ENCODE results near the gene NADK2. TPM values are rescaled to one million over a fixed set of nuclear protein-coding genes. Genes with fewer than 3 reads are reported as not detected.

NADK2 gene
- total and polyA plus RNA-seq, 2 experiments from 2014 or later = 13.2 to 41.2 TPM

GRCh38 chr5:36272136-36272690 lies 30.5 kb upstream of the NADK2 start:
- Histone ChIP-seq H3K27ac (no peak overlapping the region), H3K4me1 (ENCODE audit: insufficient read depth) (peaks cover 14% of the 10 kb centered on the region), H3K36me3 (ENCODE audit: low read depth) (no peaks in the 10 kb centered on the region), H3K79me2 (ENCODE audit: insufficient read depth) (no peaks in the 10 kb centered on the region), H2AFZ (no peak overlapping the region), H3K27me3 (replicated peaks; ENCODE audit: insufficient read depth) (no peaks in the 10 kb centered on the region), H3K9me3 (ENCODE audit: low read depth) (no peaks in the 10 kb centered on the region), H4K20me1 (ENCODE audit: insufficient read depth) (no peaks in the 10 kb centered on the region), H3K9ac (no peak overlapping the region), H3K9me2 (ENCODE audit: insufficient read depth) (no peaks in the 10 kb centered on the region), H3K4me3 (no peak overlapping the region), H3K4me2 (ENCODE audit: unreplicated experiment) (peak overlapping the region; percentile 3), H3F3A (ENCODE audit: insufficient read depth) (no peaks in the 10 kb centered on the region)
- no peak for TF ChIP-seq EZH2phosphoT487 (IDR thresholded peaks at IDR 0.05; ENCODE audit: insufficient read depth, low read depth)
- no peak for TF ChIP-seq EZH2 (IDR thresholded peaks at IDR 0.05; ENCODE audit: insufficient read depth, poor library complexity, severe bottlenecking)
- in situ Hi-C loops (cut with MboI) = loop anchor here (25.0 kb wide), 1 partner anchor 415 kb away; no protein-coding TSS in a partner anchor
- WGBS, 2 experiments (ENCODE audit: low coverage in 1 of 2, low lambda C conversion rate in 2 of 2, missing lambda C conversion rate in 2 of 2) = 82 to 87% methylated on average over 2 of the region's 2 CpGs
- peak; percentile 45 for DNase-seq

- Histone ChIP-seq H3K4me2 (ENCODE audit: unreplicated experiment) (no peak overlapping the region), H3K9ac (no peak overlapping the region), H3K36me3 (ENCODE audit: low read depth) (no peaks in the 10 kb centered on the region), H3K4me1 (ENCODE audit: insufficient read depth) (peaks cover 14% of the 10 kb centered on the region), H2AFZ (no peak overlapping the region), H3K9me2 (ENCODE audit: insufficient read depth) (no peaks in the 10 kb centered on the region), H3K4me3 (no peak overlapping the region), H3K79me2 (ENCODE audit: insufficient read depth) (no peaks in the 10 kb centered on the region), H3K27me3 (replicated peaks; ENCODE audit: insufficient read depth) (no peaks in the 10 kb centered on the region), H3F3A (ENCODE audit: insufficient read depth) (no peaks in the 10 kb centered on the region), H4K20me1 (ENCODE audit: insufficient read depth) (no peaks in the 10 kb centered on the region), H3K9me3 (ENCODE audit: low read depth) (no peaks in the 10 kb centered on the region), H3K27ac (no peak overlapping the region)
- 94% methylated on average over 3 of the region's 3 CpGs for WGBS, 2 experiments (ENCODE audit: low coverage in 1 of 2, low lambda C conversion rate in 2 of 2, missing lambda C conversion rate in 2 of 2)
- no peak for DNase-seq
- in situ Hi-C loops (cut with MboI) = loop anchor here (25.0 kb wide), 1 partner anchor 416 kb away; no protein-coding TSS in a partner anchor
- no peak for TF ChIP-seq EZH2phosphoT487 (IDR thresholded peaks at IDR 0.05; ENCODE audit: insufficient read depth, low read depth)
- no peak for TF ChIP-seq EZH2 (IDR thresholded peaks at IDR 0.05; ENCODE audit: insufficient read depth, poor library complexity, severe bottlenecking)
Measured at GRCh38 chr5:36270876-36271575, 29.3 kb upstream of the NADK2 start.

GRCh38 chr5:36270175-36270574 lies 28.4 kb upstream of the NADK2 start:
- Histone ChIP-seq H3F3A (ENCODE audit: insufficient read depth) (no peaks in the 10 kb centered on the region), H3K36me3 (ENCODE audit: low read depth) (no peaks in the 10 kb centered on the region), H3K4me2 (ENCODE audit: unreplicated experiment) (no peak overlapping the region), H3K27ac (no peak overlapping the region), H2AFZ (no peak overlapping the region), H3K4me1 (ENCODE audit: insufficient read depth) (peaks cover 14% of the 10 kb centered on the region), H3K9ac (no peak overlapping the region), H3K27me3 (replicated peaks; ENCODE audit: insufficient read depth) (no peaks in the 10 kb centered on the region), H3K79me2 (ENCODE audit: insufficient read depth) (no peaks in the 10 kb centered on the region), H3K4me3 (no peak overlapping the region), H3K9me2 (ENCODE audit: insufficient read depth) (no peaks in the 10 kb centered on the region), H4K20me1 (ENCODE audit: insufficient read depth) (no peaks in the 10 kb centered on the region), H3K9me3 (ENCODE audit: low read depth) (no peaks in the 10 kb centered on the region)
- WGBS, 2 experiments (ENCODE audit: low coverage in 1 of 2, low lambda C conversion rate in 2 of 2, missing lambda C conversion rate in 2 of 2) = 76 to 81% methylated on average over 3 of the region's 3 CpGs
- TF ChIP-seq EZH2phosphoT487 (IDR thresholded peaks at IDR 0.05; ENCODE audit: insufficient read depth, low read depth) (no peak), EZH2 (IDR thresholded peaks at IDR 0.05; ENCODE audit: insufficient read depth, poor library complexity, severe bottlenecking) (no peak)
- in situ Hi-C loops (cut with MboI) = loop anchor here (25.0 kb wide), 1 partner anchor 417 kb away; no protein-coding TSS in a partner anchor
- DNase-seq = no peak

GRCh38 chr5:36269478-36269877 lies 27.8 kb upstream of the NADK2 start:
- DNase-seq = no peak
- H3K79me2 ChIP-seq (ENCODE audit: insufficient read depth) = no peaks in the 10 kb centered on the region
- no peaks in the 10 kb centered on the region for H3K36me3 ChIP-seq (ENCODE audit: low read depth)
- H3K9ac ChIP-seq = no peak overlapping the region
- in situ Hi-C loops (cut with MboI) = loop anchor here (25.0 kb wide), 1 partner anchor 418 kb away; no protein-coding TSS in a partner anchor
- no peak overlapping the region for H3K27ac ChIP-seq
- H3F3A ChIP-seq (ENCODE audit: insufficient read depth) = no peaks in the 10 kb centered on the region
- no peak overlapping the region for H2AFZ ChIP-seq
- TF ChIP-seq EZH2phosphoT487 (IDR thresholded peaks at IDR 0.05; ENCODE audit: insufficient read depth, low read depth) (no peak), EZH2 (IDR thresholded peaks at IDR 0.05; ENCODE audit: insufficient read depth, poor library complexity, severe bottlenecking) (no peak)
- no peak overlapping the region for H3K4me2 ChIP-seq (ENCODE audit: unreplicated experiment)
- no peaks in the 10 kb centered on the region for H3K27me3 ChIP-seq (replicated peaks; ENCODE audit: insufficient read depth)
- no peaks in the 10 kb centered on the region for H3K9me3 ChIP-seq (ENCODE audit: low read depth)
- no peaks in the 10 kb centered on the region for H3K9me2 ChIP-seq (ENCODE audit: insufficient read depth)
- no peaks in the 10 kb centered on the region for H4K20me1 ChIP-seq (ENCODE audit: insufficient read depth)
- peaks cover 14% of the 10 kb centered on the region for H3K4me1 ChIP-seq (ENCODE audit: insufficient read depth)
- H3K4me3 ChIP-seq = no peak overlapping the region

Data from GM23248 (cell line).